Ovary (tissue), 9 donors: ENCODE results near the gene CLIC5. TPM values are rescaled to one million over a fixed set of nuclear protein-coding genes. Genes with fewer than 3 reads are reported as not detected.

Experiments
- DNase-seq, 5 donors: peaks; one replicate each; pipeline ENCODE4 v3.0.0-alpha.2; 2019 to 2020
- H3K27ac ChIP-seq, 2 donors: fragments of 200-600 bp; one replicate each; pipeline versions ENCODE4 v1.5.1 to v1.8.0; 2019 to 2022
- H3K27me3 ChIP-seq: fragments of 200-600 bp; one replicate; pipeline ENCODE4 v1.8.0; 2022
- H3K36me3 ChIP-seq: fragments of 200-600 bp; sonication (generic); one replicate; pipeline ENCODE4 v1.5.1; 2019
- H3K4me1 ChIP-seq: one replicate; pipeline ENCODE4 v1.8.1; 2013; ENCODE audit warnings: mild to moderate bottlenecking, moderate library complexity; ENCODE audit not compliant: insufficient read depth
- H3K4me3 ChIP-seq: fragments of 200-600 bp; sonication (generic); one replicate; pipeline ENCODE4 v1.5.1; 2017
- H3K9me3 ChIP-seq, 2 donors: fragments of 200-600 bp in 1 of 2; sonication (generic) in 1 of 2; one replicate each; pipeline versions ENCODE4 v1.5.1 to v1.8.1; 2013 to 2019; ENCODE audit warnings: mild to moderate bottlenecking in 1 of 2, moderate library complexity in 1 of 2
- CTCF ChIP-seq, 3 donors: fragments of 450-650 bp in 2 of 3; fragments of 200-600 bp in 1 of 3; IDR thresholded peaks; one replicate each; pipeline versions ENCODE4 v1.5.1 to v1.8.0; 2016 to 2022; ENCODE audit warnings: antibody characterized with exemption in 3 of 3, mild to moderate bottlenecking in 1 of 3
- EP300 ChIP-seq: sonication (generic); formaldehyde crosslinking; IDR thresholded peaks from one replicate; pipeline ENCODE4 v1.6.1; 2017; ENCODE audit warnings: antibody characterized with exemption
- POLR2A ChIP-seq: fragments of 450-650 bp; IDR thresholded peaks from one replicate; pipeline ENCODE4 v1.6.1; 2017; ENCODE audit warnings: antibody characterized with exemption, mild to moderate bottlenecking, moderate library complexity
- WGBS, 3 donors: extraction: QIAGEN DNeasy Blood & Tissue Kit in 1 of 3; methylation state at CpG; one replicate each; pipeline versions ENCODE4 v1.1.5 to v1.1.7; 2013 to 2017; 5-methylcytosine and 5-hydroxymethylcytosine counted together
- intact Hi-C, 4 donors: fragments of 100-400 bp; cut with DNase I; formaldehyde crosslinking; loops; one replicate each; pipeline versions ENCODE4 v1.11.0 to v1.15.1; 2022 to 2023
- polyA plus RNA-seq, 2 donors: library from polyadenylated mRNA; stranded (reverse); fragments of 200-250 nt in 1 of 2; fragments of 350-450 nt in 1 of 2; fragmentation: Illumina TruSeq in 1 of 2; extraction: RNeasy Lipid Tissue Mini Kit (QIAGEN cat#74804) in 1 of 2; gene quantifications; one replicate each; pipeline ENCODE4 v1.2.3, GENCODE V29; 2013 to 2014
- total RNA-seq, 7 donors: library from RNA; depleted of rRNA in 2 of 7; stranded (reverse); fragments of >200 nt in 2 of 7; fragmentation: NEBNext Ultra II Directional in 3 of 7; extraction: Animal tissue kit (Norgen Biotek cat#: 25700) in 3 of 7; gene quantifications; one replicate each; pipeline versions ENCODE4 v1.1.0 to v1.2.4, GENCODE V29; 2016 to 2023
- donor health status: DM: no; HTN: no; CAD: no; lungs with moderate emphysema.
- donor health status: DM: no; HTN: no; CAD: no.
- donor health status: Bipolar disorder and iron deficiency.
- donor health status: DM: yes; HTN: yes; CAD: no.
- donor health status: DM: no; HTN: no; CAD: no.
- donor health status: DM: yes; HTN: yes; CAD: no.

Gene CLIC5
- total and polyA plus RNA-seq, 9 donors: 0.27 to 42.3 (median 2.0) TPM

DNA sequence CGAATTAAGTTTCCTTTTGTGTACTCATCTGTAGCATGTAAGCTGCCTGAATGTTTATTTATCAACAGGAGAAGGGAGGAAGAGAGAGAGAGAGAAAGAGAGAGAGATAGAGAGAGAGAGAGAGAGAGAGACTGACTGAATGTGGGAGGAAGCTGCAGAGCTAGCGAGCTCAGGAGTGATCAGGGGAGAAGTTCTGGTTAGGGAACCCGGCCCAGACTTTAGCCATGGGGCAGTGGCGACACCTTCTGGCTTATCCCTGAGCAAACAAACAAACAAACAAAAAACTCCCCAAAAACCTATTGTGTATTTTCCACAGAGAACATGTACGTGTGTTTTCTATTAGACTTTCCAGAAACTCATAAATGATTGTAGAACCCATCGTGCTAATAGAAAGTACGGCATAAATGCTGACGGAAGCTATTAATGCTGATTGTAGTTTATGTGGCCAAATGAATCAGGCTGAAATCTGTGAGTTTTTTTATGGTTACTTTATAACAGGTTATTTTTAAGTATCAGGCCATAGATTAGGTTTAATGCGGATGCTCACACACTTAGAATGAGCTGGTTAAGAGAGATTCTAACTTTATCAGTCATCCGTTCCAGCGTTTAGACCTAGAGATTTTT, 92.8 kb downstream of the CLIC5 start:
- 12 to 19% (median 15%) methylated on average over 11 of the region's 11 CpGs for WGBS, 3 donors
- no peaks in the 10 kb centered on the region for H3K4me1 ChIP-seq
- H3K36me3 ChIP-seq: no peaks in the 10 kb centered on the region
- intact Hi-C loops: loop anchor here in 2 of 4 donors (5.0 to 10.0 kb wide), 4 partner anchors 178 to 1448 kb away; no protein-coding TSS in a partner anchor
- no peaks in the 10 kb centered on the region for H3K27me3 ChIP-seq
- H3K27ac ChIP-seq: no peak overlapping the region
- no peak overlapping the region for H3K4me3 ChIP-seq
- peak; percentile 39 to 71 (median 60) for DNase-seq
- TF ChIP-seq CTCF (IDR thresholded peaks at IDR 0.05) (peak; percentile 25 to 42 (median 41)), POLR2A (no peak)
- H3K9me3 ChIP-seq: no peaks in the 10 kb centered on the region

DNA sequence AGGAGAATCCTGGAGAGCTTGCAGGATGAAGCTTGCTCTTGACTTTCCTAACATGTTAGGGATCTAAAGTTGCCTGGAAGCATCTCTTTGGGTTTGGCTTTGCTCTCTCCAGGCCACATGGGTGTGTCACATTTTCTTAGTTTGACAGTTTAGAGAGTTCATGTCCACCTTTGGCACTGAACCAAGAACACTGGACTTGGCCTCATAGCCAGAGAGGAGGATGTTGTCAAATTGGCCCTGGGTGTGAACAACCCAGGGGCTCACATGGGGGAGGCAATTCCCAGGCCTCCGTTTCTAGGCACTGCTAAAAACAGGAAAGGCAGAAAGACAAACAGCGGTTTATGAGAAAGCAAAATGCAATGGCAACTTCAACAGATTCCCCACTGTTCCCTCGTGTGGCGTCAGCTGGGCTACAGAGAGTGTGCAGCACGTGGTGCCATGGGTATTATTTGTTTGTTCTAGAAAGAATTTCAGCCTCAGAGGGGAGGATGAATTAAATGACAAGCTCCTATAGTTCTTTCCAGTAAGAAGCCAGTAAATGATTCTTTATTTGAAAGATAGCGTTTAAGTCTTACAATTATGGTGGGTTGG, 93.9 kb downstream of the CLIC5 start:
- H3K27me3 ChIP-seq: no peaks in the 10 kb centered on the region
- no peaks in the 10 kb centered on the region for H3K4me1 ChIP-seq
- 73 to 83% (median 76%) methylated on average over 6 of the region's 6 CpGs for WGBS, 3 donors
- H3K36me3 ChIP-seq: no peaks in the 10 kb centered on the region
- H3K4me3 ChIP-seq: no peak overlapping the region
- no peaks in the 10 kb centered on the region for H3K9me3 ChIP-seq
- no peak overlapping the region for H3K27ac ChIP-seq
- no peak for DNase-seq
- intact Hi-C loops: loop anchor here in 2 of 4 donors (5.0 to 10.0 kb wide), 4 partner anchors 177 to 1447 kb away; no protein-coding TSS in a partner anchor
- no peak for TF ChIP-seq POLR2A
- no peak for TF ChIP-seq CTCF (IDR thresholded peaks at IDR 0.05)
- no peak for TF ChIP-seq EP300

- H3K27ac ChIP-seq: no peak overlapping the region
- H3K9me3 ChIP-seq: no peaks in the 10 kb centered on the region
- no peak for DNase-seq
- 86 to 92% (median 91%) methylated on average over 5 of the region's 5 CpGs for WGBS, 3 donors
- no peaks in the 10 kb centered on the region for H3K36me3 ChIP-seq
- no peaks in the 10 kb centered on the region for H3K27me3 ChIP-seq
- intact Hi-C loops: loop anchor here in 2 of 4 donors (5.0 to 10.0 kb wide), 4 partner anchors 176 to 1446 kb away; no protein-coding TSS in a partner anchor
- no peak overlapping the region for H3K4me3 ChIP-seq
- no peaks in the 10 kb centered on the region for H3K4me1 ChIP-seq
- no peak for TF ChIP-seq CTCF (IDR thresholded peaks at IDR 0.05)
- TF ChIP-seq EP300: no peak
- TF ChIP-seq POLR2A: no peak
These were observed 94.7 kb downstream of the CLIC5 start for GRCh38 chr6:45920819-45921511.

DNA sequence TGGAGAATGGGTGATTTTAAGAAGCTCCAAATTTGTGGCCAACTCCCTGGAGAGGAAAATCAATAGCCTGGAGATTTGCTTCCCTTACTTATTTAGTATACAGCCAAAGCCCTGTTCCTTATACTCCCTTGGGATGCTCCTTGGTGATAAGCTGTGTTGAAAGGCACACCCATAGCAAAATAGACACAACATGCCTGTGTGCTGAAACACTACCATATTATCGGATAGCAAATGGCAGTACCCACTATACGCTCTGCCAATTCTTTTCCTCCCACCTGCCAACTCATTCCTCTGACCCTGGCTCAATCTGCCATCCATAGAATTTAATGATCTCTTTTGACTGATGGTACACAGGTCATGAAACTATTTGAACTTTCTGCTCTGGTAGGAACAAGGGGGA, 98.2 kb downstream of the CLIC5 start:
- Histone ChIP-seq H3K27ac (no peak overlapping the region), H3K4me3 (no peak overlapping the region), H3K9me3 (no peaks in the 10 kb centered on the region), H3K36me3 (no peaks in the 10 kb centered on the region), H3K4me1 (no peaks in the 10 kb centered on the region), H3K27me3 (no peaks in the 10 kb centered on the region)
- DNase-seq: no peak
- TF ChIP-seq CTCF (IDR thresholded peaks at IDR 0.05) (no peak), EP300 (no peak), POLR2A (no peak)
- 76 to 79% (median 76%) methylated on average over 2 of the region's 2 CpGs for WGBS, 3 donors
- intact Hi-C loops: loop anchor here in 1 of 4 donors (10.0 kb wide), 1 partner anchor 1263 kb away; no protein-coding TSS in a partner anchor
